OCI-LY3 (cell line): ENCODE measurements around the gene FGF4.

Source experiments
- EZH2phosphoT487 ChIP-seq: fragments of 200-600 bp; shearing (Covaris generic); IDR thresholded peaks from 2 replicates; pipeline ENCODE4 v1.6.1; 2018; ENCODE audit warnings: antibody characterized with exemption, mixed run types, low read depth
- TF ChIP-seq, protein P1 (sequence below): fragments of 200-600, 300-600 bp; sonication (generic); IDR thresholded peaks from 2 replicates; pipeline ENCODE4 v1.5.1; 2014; ENCODE audit warnings: antibody characterized with exemption, low read length, low read depth

DNA sequence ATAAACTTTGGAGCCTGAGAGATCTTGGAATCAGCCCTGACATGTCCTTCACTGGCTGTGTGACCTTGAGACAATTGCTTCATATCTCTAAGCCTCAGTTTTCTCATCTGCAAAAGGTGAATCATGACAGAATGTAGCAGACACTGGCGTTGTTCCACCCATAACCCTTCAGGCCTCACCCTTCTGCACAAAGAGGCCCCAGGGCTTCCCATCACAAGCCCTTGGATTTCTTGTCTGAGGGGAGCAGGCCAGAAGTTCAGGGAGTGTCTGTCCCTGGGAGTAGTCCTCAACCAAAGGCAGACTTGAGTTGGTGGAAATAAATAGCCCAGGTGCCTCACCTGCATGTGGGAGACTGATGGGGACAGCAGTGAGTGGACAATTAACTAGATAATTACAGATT, 27.4 kb upstream of the FGF4 start:
- TF ChIP-seq, protein P1, sequence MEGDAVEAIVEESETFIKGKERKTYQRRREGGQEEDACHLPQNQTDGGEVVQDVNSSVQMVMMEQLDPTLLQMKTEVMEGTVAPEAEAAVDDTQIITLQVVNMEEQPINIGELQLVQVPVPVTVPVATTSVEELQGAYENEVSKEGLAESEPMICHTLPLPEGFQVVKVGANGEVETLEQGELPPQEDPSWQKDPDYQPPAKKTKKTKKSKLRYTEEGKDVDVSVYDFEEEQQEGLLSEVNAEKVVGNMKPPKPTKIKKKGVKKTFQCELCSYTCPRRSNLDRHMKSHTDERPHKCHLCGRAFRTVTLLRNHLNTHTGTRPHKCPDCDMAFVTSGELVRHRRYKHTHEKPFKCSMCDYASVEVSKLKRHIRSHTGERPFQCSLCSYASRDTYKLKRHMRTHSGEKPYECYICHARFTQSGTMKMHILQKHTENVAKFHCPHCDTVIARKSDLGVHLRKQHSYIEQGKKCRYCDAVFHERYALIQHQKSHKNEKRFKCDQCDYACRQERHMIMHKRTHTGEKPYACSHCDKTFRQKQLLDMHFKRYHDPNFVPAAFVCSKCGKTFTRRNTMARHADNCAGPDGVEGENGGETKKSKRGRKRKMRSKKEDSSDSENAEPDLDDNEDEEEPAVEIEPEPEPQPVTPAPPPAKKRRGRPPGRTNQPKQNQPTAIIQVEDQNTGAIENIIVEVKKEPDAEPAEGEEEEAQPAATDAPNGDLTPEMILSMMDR, result no peak
- no peak for TF ChIP-seq EZH2phosphoT487
